ENCODE measurements around the gene LMCD1. TPM values are rescaled to one million over a fixed set of nuclear protein-coding genes. Genes with fewer than 3 reads are reported as not detected.

Gene LMCD1
- total and polyA plus RNA-seq, 2 donors (not counting 1 experiment from before 2014, with no cell fraction given) = 1.4 to 4.9 TPM

DNA sequence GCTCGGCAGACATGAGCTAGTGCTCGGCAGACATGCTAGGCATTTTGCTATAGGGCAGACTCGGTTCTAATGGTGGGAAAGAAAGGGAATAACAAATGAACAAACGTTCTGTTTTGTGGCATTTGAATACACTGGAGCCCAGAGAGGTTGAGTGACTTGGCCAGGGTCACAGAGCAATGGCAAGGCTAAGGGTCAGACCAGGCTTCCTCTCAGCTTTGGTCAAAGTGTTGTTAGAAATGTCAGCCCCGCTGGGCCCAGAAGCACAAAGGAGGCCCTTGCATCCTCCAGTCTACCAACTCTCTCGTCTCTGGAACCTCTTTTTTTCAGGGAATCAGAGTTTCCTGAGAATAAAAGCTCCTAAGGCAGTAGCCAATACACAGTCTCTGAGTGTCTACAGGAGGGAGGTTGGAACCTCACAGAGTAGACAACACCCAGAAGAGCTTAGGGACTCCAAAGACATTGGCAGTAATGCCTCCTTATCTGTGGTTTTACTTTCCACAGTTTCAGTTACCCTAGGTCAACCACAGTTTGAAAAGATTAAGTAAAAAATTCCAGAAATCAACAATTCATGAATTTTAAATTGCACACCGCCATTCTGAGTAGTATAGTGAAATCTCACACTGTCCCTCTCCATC lies 95.7 kb downstream of the LMCD1 start:
- ATAC-seq (ENCODE audit: low read depth) (no peak), DNase-seq (no peak)
- no peak for TF ChIP-seq EZH2 (IDR thresholded peaks at IDR 0.05; ENCODE audit: borderline replicate concordance, insufficient read depth, low read depth, low read length, poor library complexity, severe bottlenecking)
- TF ChIP-seq, protein P1, sequence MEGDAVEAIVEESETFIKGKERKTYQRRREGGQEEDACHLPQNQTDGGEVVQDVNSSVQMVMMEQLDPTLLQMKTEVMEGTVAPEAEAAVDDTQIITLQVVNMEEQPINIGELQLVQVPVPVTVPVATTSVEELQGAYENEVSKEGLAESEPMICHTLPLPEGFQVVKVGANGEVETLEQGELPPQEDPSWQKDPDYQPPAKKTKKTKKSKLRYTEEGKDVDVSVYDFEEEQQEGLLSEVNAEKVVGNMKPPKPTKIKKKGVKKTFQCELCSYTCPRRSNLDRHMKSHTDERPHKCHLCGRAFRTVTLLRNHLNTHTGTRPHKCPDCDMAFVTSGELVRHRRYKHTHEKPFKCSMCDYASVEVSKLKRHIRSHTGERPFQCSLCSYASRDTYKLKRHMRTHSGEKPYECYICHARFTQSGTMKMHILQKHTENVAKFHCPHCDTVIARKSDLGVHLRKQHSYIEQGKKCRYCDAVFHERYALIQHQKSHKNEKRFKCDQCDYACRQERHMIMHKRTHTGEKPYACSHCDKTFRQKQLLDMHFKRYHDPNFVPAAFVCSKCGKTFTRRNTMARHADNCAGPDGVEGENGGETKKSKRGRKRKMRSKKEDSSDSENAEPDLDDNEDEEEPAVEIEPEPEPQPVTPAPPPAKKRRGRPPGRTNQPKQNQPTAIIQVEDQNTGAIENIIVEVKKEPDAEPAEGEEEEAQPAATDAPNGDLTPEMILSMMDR (IDR thresholded peaks at IDR 0.05) = no peak
- H3K9ac ChIP-seq (ENCODE audit: low read length) = no peak overlapping the region
- H3K36me3 ChIP-seq (replicated peaks in 1 of 2; ENCODE audit: control extremely low read depth in 1 of 2, control insufficient read depth in 1 of 2, extremely low read depth in 1 of 2, insufficient read depth in 2 of 2, low read length in 1 of 2) = no peaks in the 10 kb centered on the region
- H3K27ac ChIP-seq (ENCODE audit: low read length in 2 of 2) = no peak overlapping the region
- Mint-ChIP-seq H3K27me3 (no peaks in the 10 kb centered on the region), H3K27ac (no peak overlapping the region), H3K9me3 (ENCODE audit: insufficient read depth) (no peaks in the 10 kb centered on the region), H3K4me3 (no peak overlapping the region), H3K4me1 (no peaks in the 10 kb centered on the region)
- no peak overlapping the region for H3K4me2 ChIP-seq (replicated peaks; ENCODE audit: low read depth, low read length, poor library complexity, severe bottlenecking)
- no peak overlapping the region for H2AFZ ChIP-seq (ENCODE audit: insufficient read depth, low read depth, low read length, poor library complexity, severe bottlenecking)
- no peaks in the 10 kb centered on the region for H4K20me1 ChIP-seq (ENCODE audit: control insufficient read depth, insufficient read depth, low read length, poor library complexity, severe bottlenecking)
- H3K27me3 ChIP-seq (replicated peaks in 1 of 4; ENCODE audit: control extremely low read depth in 1 of 4, control insufficient read depth in 3 of 4, insufficient read depth in 4 of 4, low read length in 3 of 4) = peaks cover 0 to 2% (median 0%) of the 10 kb centered on the region in 4 experiments
- no peaks in the 10 kb centered on the region for H3K4me1 ChIP-seq (ENCODE audit: control insufficient read depth in 2 of 2, insufficient read depth in 2 of 2, low read length in 2 of 2)
- ChIA-PET CTCF (no interaction called here), POLR2A (no interaction called here)
- WGBS (ENCODE audit: insufficient coverage) = 69% methylated on average over 7 of the region's 7 CpGs
- intact Hi-C loops (cut with micrococcal nuclease) = no loop called here
- no peaks in the 10 kb centered on the region for H3K79me2 ChIP-seq (ENCODE audit: control insufficient read depth, insufficient read depth, low read length)
- no peak overlapping the region for H3K4me3 ChIP-seq (ENCODE audit: control extremely low read depth in 1 of 5, extremely low read depth in 1 of 5, insufficient read depth in 1 of 5, low read depth in 2 of 5, low read length in 4 of 5)
- no peaks in the 10 kb centered on the region for H3K9me3 ChIP-seq (ENCODE audit: control extremely low read depth in 1 of 3, control insufficient read depth in 2 of 3, insufficient read depth in 1 of 3, low read length in 2 of 3)

DNA sequence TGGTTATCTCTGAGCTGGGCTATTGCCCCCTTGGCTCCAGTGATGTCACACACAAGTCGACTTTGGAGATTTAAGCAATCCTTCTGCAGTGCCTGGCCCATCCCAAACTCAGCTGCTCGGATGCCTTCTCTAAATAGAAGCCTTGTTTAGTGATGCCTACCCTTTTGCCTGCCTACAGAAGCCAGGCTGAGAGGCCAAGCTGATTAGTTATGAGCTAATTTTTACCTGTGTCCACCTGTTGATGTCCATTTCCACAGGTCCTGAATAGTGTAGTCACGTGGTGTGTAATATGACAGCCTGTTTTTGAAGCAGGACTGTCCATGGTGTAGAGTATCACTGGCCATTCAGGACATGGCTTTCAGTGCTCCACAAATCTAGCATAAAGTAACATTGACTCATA lies 97.5 kb downstream of the LMCD1 start:
- Histone ChIP-seq H3K36me3 (replicated peaks in 1 of 2; ENCODE audit: control extremely low read depth in 1 of 2, control insufficient read depth in 1 of 2, extremely low read depth in 1 of 2, insufficient read depth in 2 of 2, low read length in 1 of 2) (no peaks in the 10 kb centered on the region), H4K20me1 (ENCODE audit: control insufficient read depth, insufficient read depth, low read length, poor library complexity, severe bottlenecking) (no peaks in the 10 kb centered on the region), H3K4me1 (ENCODE audit: control insufficient read depth in 2 of 2, insufficient read depth in 2 of 2, low read length in 2 of 2) (no peaks in the 10 kb centered on the region), H2AFZ (ENCODE audit: insufficient read depth, low read depth, low read length, poor library complexity, severe bottlenecking) (no peak overlapping the region), H3K4me3 (ENCODE audit: control extremely low read depth in 1 of 5, extremely low read depth in 1 of 5, insufficient read depth in 1 of 5, low read depth in 2 of 5, low read length in 4 of 5) (no peak overlapping the region), H3K27ac (ENCODE audit: low read length in 2 of 2) (no peak overlapping the region), H3K9me3 (ENCODE audit: control extremely low read depth in 1 of 3, control insufficient read depth in 2 of 3, insufficient read depth in 1 of 3, low read length in 2 of 3) (peaks cover 0 to 2% (median 0%) of the 10 kb centered on the region in 3 donors), H3K9ac (ENCODE audit: low read length) (no peak overlapping the region), H3K27me3 (replicated peaks in 1 of 4; ENCODE audit: control extremely low read depth in 1 of 4, control insufficient read depth in 3 of 4, insufficient read depth in 4 of 4, low read length in 3 of 4) (peaks cover 0 to 2% (median 0%) of the 10 kb centered on the region in 4 experiments), H3K4me2 (replicated peaks; ENCODE audit: low read depth, low read length, poor library complexity, severe bottlenecking) (no peak overlapping the region), H3K79me2 (ENCODE audit: control insufficient read depth, insufficient read depth, low read length) (no peaks in the 10 kb centered on the region)
- Mint-ChIP-seq H3K4me3 (no peak overlapping the region), H3K27me3 (no peaks in the 10 kb centered on the region), H3K4me1 (no peaks in the 10 kb centered on the region), H3K9me3 (ENCODE audit: insufficient read depth) (no peaks in the 10 kb centered on the region), H3K27ac (no peak overlapping the region)
- no peak for TF ChIP-seq EZH2 (IDR thresholded peaks at IDR 0.05; ENCODE audit: borderline replicate concordance, insufficient read depth, low read depth, low read length, poor library complexity, severe bottlenecking)
- TF ChIP-seq, protein P1 (IDR thresholded peaks at IDR 0.05) = no peak
- POLR2A ChIA-PET = no interaction called here
- CTCF ChIA-PET = interaction anchor here (0.8 kb wide), 1 partner anchor 170 kb away, joined by 3 read pairs; the partner anchor contains the start of gene OXTR
- WGBS (ENCODE audit: insufficient coverage) = 60% methylated on average over 3 of the region's 3 CpGs
- DNase-seq (no peak), ATAC-seq (ENCODE audit: low read depth) (no peak)
- intact Hi-C loops (cut with micrococcal nuclease) = no loop called here
